ENCODE data around the gene CNN2. TPM values are rescaled to one million over a fixed set of nuclear protein-coding genes. Genes with fewer than 3 reads are reported as not detected.

The CNN2 gene
- total and polyA plus RNA-seq, 12 donors: 33.0 to 117 (median 61.7) TPM

DNA sequence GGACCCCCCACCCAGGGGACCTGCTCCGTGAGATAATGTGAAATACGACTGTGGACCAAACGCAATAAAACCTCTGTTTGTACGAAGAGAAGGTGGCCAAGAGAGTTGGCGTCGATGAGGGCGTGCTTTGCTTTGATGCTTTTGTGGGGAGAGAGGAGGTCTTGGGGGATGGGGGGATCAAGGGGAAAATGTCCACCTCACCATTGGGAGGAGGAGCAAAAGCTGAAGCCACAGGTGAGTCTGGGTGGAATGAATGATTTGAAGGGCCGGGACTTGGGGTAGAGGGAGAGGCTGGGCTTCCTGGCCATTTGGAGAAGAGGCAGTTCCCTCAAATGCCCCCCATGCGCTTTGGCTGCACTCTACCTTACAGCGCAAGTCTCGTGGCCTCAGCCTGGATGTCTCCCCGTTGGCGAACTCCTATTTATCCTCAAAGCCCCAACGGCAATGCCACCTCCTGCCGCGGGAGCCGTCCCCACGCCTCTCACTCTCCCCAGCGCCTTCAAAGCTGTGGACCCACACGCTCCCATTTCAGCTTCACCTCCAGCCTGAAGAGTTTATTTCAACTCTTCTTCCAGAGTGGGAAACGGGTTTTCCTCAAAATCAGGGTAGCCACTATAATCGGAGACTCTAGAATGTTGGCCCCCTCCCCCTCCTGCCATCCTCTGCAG is 12.7 kb downstream of the CNN2 start:
- WGBS, 2 donors: 62 to 67% methylated on average over 22 of the region's 22 CpGs
- intact Hi-C loops (cut with DNase I): loop anchor here in 1 of 10 donors (10.0 kb wide), 1 partner anchor 56 kb away; the partner anchor contains the start of gene POLR2E
- TF ChIP-seq, protein P1, sequence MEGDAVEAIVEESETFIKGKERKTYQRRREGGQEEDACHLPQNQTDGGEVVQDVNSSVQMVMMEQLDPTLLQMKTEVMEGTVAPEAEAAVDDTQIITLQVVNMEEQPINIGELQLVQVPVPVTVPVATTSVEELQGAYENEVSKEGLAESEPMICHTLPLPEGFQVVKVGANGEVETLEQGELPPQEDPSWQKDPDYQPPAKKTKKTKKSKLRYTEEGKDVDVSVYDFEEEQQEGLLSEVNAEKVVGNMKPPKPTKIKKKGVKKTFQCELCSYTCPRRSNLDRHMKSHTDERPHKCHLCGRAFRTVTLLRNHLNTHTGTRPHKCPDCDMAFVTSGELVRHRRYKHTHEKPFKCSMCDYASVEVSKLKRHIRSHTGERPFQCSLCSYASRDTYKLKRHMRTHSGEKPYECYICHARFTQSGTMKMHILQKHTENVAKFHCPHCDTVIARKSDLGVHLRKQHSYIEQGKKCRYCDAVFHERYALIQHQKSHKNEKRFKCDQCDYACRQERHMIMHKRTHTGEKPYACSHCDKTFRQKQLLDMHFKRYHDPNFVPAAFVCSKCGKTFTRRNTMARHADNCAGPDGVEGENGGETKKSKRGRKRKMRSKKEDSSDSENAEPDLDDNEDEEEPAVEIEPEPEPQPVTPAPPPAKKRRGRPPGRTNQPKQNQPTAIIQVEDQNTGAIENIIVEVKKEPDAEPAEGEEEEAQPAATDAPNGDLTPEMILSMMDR (IDR thresholded peaks at IDR 0.05): no peak
- Histone ChIP-seq H3K9me3 (no peaks in the 10 kb centered on the region), H3K27ac (peak overlapping the region in 5 of 10 donors; percentile 27 to 92 (median 41)), H3K4me1 (peaks cover 5 to 56% (median 29%) of the 10 kb centered on the region in 9 donors), H3K4me3 (peak overlapping the region in 7 of 10 donors; percentile 30 to 73 (median 64)), H3K27me3 (no peaks in the 10 kb centered on the region), H3K36me3 (peaks cover 0 to 32% (median 0%) of the 10 kb centered on the region in 9 donors)
- no peak for ATAC-seq
- no peak for DNase-seq

DNA sequence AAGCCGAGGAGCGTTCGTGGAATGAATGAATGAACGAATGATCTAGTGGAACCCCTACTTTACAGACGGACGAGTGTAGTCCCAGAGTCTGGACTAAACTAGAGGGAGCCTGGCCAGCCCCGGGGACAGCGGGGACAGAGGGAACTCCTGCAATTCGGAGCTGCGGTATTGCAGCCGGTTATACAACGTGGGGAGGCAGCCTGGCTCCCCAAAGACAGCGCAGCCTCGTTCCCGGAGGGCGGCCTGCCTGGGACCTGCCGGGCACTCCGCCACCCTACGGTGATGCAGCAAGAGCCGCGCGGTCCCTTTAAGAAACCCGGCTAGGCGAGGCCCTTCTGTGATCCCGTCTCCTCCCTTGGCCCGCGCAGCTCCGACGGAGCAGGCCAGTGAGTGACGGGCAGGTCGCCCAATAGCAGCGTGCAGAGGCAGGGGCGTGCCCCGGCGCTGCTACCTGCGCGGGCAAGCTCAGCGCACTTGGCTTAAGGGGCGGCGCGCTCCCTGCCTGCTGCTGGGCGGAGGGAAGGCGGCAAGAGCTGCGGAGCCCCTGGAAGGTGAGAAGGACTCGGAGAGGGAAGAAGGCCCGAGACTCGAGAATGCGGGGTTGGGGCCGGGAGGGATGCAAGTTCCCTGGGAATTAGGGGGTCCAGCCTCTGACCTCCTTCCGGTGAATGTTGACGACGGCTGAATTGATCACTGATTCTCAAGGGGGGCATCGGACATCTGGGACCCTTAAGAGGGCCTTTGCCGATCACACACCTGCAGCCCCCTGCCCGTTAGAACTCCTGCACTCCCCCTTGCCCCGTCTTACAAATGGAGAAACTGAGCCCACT is 13.5 kb downstream of the CNN2 start, which contains the start of gene ABCA7:
ABCA7 (plus strand) TSS at position 462 of the 830 bp plus-strand sequence. CDS start 1,255 bp downstream, outside the sequence.
- peak; percentile 98 to 100 for DNase-seq
- TF ChIP-seq, protein P1 (IDR thresholded peaks at IDR 0.05): peak in 2 of 9 donors; percentile 6 to 13
- Histone ChIP-seq H3K27me3 (no peaks in the 10 kb centered on the region), H3K4me3 (peak within 1 kb of the TSS; percentile 30 to 73 (median 61)), H3K27ac (peak within 1 kb of the TSS in 6 of 10 donors; percentile 19 to 92 (median 48)), H3K36me3 (peaks cover 0 to 32% (median 0%) of the 10 kb centered on the region in 9 donors), H3K4me1 (peaks cover 5 to 56% (median 29%) of the 10 kb centered on the region in 9 donors), H3K9me3 (no peaks in the 10 kb centered on the region)
- intact Hi-C loops (cut with DNase I): loop anchor here in 7 of 10 donors (2.0 to 10.0 kb wide), 5 partner anchors 42 to 57 kb away; partner anchors contain the start of gene POLR2E (in 6 of the 7)
- 1 to 2% methylated on average over 56 of the region's 56 CpGs for WGBS, 2 donors
- ATAC-seq: peak; percentile 91 to 97 (median 96)

DNA sequence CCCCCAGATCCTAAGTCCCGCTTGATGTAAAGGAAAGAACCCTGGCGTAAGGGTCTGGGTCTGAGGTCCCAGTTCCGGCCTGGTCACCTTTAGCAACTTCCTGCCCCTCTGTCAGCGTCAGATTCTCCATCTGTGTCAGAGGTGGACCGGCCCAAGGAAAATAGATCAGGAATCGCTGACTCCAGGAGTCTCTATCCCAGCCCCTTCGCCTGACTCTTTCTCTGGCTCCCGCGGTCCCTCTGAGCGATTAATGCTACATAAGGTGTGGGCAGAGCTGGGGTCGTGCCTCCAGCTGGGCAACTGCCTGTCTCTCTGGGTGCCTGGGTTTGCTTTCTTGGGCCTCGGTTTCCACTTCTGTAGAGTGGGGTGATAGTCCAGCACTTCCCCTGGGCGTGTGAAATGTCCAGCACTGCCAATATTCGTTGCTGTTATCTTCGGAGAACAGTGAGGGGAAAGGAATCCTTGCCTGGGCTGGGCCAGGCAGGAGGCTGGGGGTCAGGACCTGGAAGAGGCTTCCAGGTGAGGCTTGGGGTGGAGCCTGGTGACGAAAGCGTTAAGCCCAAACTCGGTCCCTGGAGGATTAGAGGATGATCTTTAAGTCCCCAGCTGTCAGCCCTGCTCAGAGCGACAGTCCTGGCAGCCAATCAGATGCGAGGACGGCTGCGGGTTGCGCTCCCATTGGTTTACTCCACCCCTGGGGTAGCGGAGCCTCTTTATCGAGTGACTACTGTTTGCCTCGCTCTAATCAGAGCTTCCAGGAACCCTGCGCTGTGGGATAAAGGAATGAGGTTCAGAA is 14.3 kb downstream of the CNN2 start:
- intact Hi-C loops (cut with DNase I): loop anchor here in 6 of 10 donors (2.0 to 10.0 kb wide), 5 partner anchors 42 to 57 kb away; partner anchors contain the start of gene POLR2E (in 5 of the 6)
- H3K27me3 ChIP-seq: no peaks in the 10 kb centered on the region
- TF ChIP-seq, protein P1 (IDR thresholded peaks at IDR 0.05): no peak
- peak overlapping the region; percentile 30 to 73 (median 61) for H3K4me3 ChIP-seq
- H3K4me1 ChIP-seq: peaks cover 5 to 56% (median 29%) of the 10 kb centered on the region in 9 donors
- peak overlapping the region in 7 of 10 donors; percentile 13 to 92 (median 41) for H3K27ac ChIP-seq
- DNase-seq (peak; percentile 92), ATAC-seq (peak; percentile 55 to 86 (median 78))
- no peaks in the 10 kb centered on the region for H3K9me3 ChIP-seq
- H3K36me3 ChIP-seq: peaks cover 0 to 26% (median 0%) of the 10 kb centered on the region in 9 donors
- 1 to 3% methylated on average over 27 of the region's 27 CpGs for WGBS, 2 donors

Measured in heart right ventricle (tissue), 16 donors.